HG03469 (cell line): ENCODE results near the gene MEOX1.

Experiments
- ATAC-seq: cut with Tn5 transposase; IDR thresholded peaks from one replicate; pipeline ENCODE4 v1.9.1; 2021; ENCODE audit warnings: mild to moderate bottlenecking, moderate library complexity, moderate number of reproducible peaks; ENCODE audit not compliant: unreplicated experiment

Gene MEOX1

GRCh38 chr17:43659823-43660617 lies 1.7 kb downstream of the MEOX1 start:
- no peak for ATAC-seq

GRCh38 chr17:43658900-43659299 lies 2.8 kb downstream of the MEOX1 start:
- ATAC-seq, result no peak

DNA sequence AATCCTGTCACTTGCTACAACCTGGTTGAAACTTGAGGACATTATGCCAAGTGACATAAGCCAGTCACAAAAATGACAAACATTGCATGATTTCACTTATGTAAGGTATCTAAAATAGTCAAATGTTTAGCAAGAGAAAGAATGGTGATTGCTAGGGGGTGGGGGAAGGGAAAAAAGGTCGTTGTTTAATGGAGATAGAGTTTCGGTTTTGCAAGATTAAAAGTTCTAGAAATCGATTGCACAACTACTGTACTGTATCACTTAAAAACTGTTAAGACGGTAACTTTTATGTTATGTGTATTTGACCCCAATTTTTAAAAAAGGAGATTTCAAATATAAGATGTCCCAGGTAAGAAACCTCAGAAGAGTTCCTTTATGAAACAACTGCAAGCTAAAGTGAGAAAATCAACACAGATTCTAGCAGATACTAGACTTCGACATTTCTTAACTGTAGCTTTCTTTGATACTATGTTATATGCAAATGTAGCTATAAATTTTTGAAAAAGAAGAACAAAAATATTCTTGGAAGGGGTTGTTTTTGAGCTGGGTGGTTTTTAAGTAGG lies 5.9 kb downstream of the MEOX1 start:
- ATAC-seq, result no peak

DNA sequence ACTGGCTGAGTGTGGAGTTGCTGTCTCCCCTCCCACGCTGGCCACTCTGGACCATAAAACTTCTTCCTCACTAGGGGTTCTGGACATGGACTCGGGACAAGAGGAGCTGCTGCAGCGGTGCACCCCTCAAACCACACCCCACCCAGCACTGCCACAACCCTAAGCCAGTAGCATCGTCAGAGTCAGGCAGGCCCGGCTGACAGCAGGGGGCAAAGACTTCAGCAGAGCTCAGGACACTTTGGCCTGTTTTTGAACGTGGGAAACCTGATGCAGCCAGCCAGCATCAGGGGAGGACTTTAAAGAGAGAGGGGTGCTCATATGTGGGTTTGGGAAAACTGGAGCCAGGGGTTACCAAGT lies 9.6 kb downstream of the MEOX1 start:
- no peak for ATAC-seq

- no peak for ATAC-seq
Measured at GRCh38 chr17:43650471-43650870, 11.3 kb downstream of the MEOX1 start.

- no peak for ATAC-seq
Measured at GRCh38 chr17:43648916-43649315, 12.8 kb downstream of the MEOX1 start.

GRCh38 chr17:43645765-43646481 lies 15.8 kb downstream of the MEOX1 start:
- ATAC-seq, result no peak

GRCh38 chr17:43645450-43645764 lies 16.3 kb downstream of the MEOX1 start:
- no peak for ATAC-seq

DNA sequence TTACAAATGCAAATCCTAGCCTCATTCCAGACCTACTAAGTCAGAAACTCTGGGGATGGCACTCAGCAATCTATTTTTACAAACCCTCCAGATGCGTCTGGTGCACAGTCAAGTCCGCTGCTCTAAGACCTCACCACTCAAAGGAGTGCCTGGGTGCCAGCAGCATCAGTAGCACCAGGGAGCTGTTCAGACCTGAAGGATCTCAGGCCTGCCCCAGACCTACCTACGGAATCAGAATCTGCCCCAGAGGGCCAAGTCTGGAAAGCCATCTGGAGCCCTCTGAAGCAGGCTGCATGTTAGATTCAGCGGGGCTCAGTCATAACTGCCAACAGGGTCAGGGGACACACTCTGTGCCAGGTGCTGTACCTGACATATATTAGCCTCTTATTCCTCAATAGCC lies 17.6 kb downstream of the MEOX1 start:
- ATAC-seq, result no peak

GRCh38 chr17:43641416-43641815 lies 20.3 kb downstream of the MEOX1 start:
- ATAC-seq, result no peak

GRCh38 chr17:43640491-43641252 lies 21.1 kb downstream of the MEOX1 start:
- ATAC-seq, result no peak

- ATAC-seq, result no peak
Measured at GRCh38 chr17:43637563-43638323, 24.0 kb downstream of the MEOX1 start.

GRCh38 chr17:43636426-43636825 lies 25.3 kb downstream of the MEOX1 start:
- no peak for ATAC-seq

GRCh38 chr17:43634591-43635125 lies 27.1 kb downstream of the MEOX1 start:
- ATAC-seq, result no peak

DNA sequence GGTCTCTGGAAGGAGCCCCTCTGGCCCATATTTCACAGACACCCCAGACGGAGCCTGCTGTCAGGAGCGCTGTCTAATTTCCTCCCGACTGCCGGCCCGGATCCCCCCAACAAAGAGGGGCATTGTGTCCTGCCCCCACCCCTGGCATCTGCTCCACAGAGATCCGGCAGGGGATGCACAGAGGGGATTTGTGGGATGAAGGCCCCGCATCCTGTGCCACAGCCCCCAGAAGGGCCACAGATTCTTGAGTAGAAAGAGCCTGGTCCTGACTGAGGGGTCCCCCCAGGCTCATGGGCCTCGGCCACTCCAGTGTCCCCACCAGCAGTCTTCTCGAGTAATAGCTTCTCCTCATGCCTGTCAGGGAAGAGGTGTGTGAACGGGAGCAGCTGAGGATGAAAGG lies 29.5 kb downstream of the MEOX1 start:
- ATAC-seq, result no peak

- ATAC-seq, result no peak
Measured at GRCh38 chr17:43631429-43631828, 30.3 kb downstream of the MEOX1 start.

GRCh38 chr17:43628089-43628650 lies 33.6 kb downstream of the MEOX1 start:
- no peak for ATAC-seq

DNA sequence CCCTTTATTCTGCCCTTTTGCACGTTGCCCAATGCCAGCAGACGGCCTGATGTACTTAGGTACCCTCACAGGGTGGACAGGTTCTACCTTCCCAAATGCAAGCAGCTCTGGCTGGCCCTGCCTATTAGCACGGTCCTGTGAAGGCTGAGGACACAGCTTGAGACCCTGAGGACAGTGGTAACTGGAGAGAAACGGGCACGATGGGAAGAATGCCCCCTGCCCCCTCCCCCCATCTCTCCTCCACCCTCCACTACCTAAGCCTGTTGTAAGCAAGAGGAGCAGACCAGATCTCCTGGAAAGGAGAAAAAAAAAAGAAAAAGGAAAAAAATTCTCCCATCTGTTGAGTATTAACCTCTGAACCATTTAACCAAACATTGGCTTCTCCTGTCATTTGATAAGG lies 34.1 kb downstream of the MEOX1 start:
- no peak for ATAC-seq

- ATAC-seq, result no peak
Measured at GRCh38 chr17:43626023-43626422, 35.7 kb downstream of the MEOX1 start.

GRCh38 chr17:43625606-43626005 lies 36.1 kb downstream of the MEOX1 start:
- no peak for ATAC-seq
